HG02763 (cell line): ENCODE results near the gene ELMO1.

Experiments used
- ATAC-seq: cut with Tn5 transposase; IDR thresholded peaks from one replicate; pipeline ENCODE4 v1.9.1; 2021; ENCODE audit warnings: mild to moderate bottlenecking, moderate library complexity; ENCODE audit not compliant: unreplicated experiment

ELMO1 gene

GRCh38 chr7:36942955-36943354, 505.7 kb downstream of the ELMO1 start:
- ATAC-seq: no peak

GRCh38 chr7:36942541-36942940, 506.1 kb downstream of the ELMO1 start:
- ATAC-seq: no peak

GRCh38 chr7:36942025-36942424, 506.6 kb downstream of the ELMO1 start:
- no peak for ATAC-seq

GRCh38 chr7:36941359-36941758, 507.3 kb downstream of the ELMO1 start:
- no peak for ATAC-seq

- no peak for ATAC-seq
Measured at GRCh38 chr7:36939816-36940215, 508.8 kb downstream of the ELMO1 start.

GRCh38 chr7:36937754-36938563, 510.7 kb downstream of the ELMO1 start:
- ATAC-seq: no peak

- no peak for ATAC-seq
Measured at GRCh38 chr7:36931892-36932291, 516.8 kb downstream of the ELMO1 start.

- no peak for ATAC-seq
Measured at GRCh38 chr7:36929791-36930190, 518.9 kb downstream of the ELMO1 start.

GRCh38 chr7:36928718-36929117, 519.9 kb downstream of the ELMO1 start:
- ATAC-seq: no peak

- no peak for ATAC-seq
Measured at GRCh38 chr7:36928311-36928710, 520.4 kb downstream of the ELMO1 start.

- ATAC-seq: no peak
Measured at GRCh38 chr7:36925691-36926090, 523.0 kb downstream of the ELMO1 start.

GRCh38 chr7:36925207-36925606, 523.5 kb downstream of the ELMO1 start:
- ATAC-seq: no peak

GRCh38 chr7:36923943-36924436, 524.7 kb downstream of the ELMO1 start:
- no peak for ATAC-seq

GRCh38 chr7:36923185-36923584, 525.5 kb downstream of the ELMO1 start:
- ATAC-seq: no peak

GRCh38 chr7:36920433-36920832, 528.2 kb downstream of the ELMO1 start:
- ATAC-seq: no peak

- no peak for ATAC-seq
Measured at GRCh38 chr7:36919738-36920137, 528.9 kb downstream of the ELMO1 start.

- no peak for ATAC-seq
Measured at GRCh38 chr7:36918591-36918990, 530.1 kb downstream of the ELMO1 start.

GRCh38 chr7:36916619-36917018, 532.0 kb downstream of the ELMO1 start:
- ATAC-seq: no peak

- no peak for ATAC-seq
Measured at GRCh38 chr7:36916116-36916515, 532.5 kb downstream of the ELMO1 start.

- ATAC-seq: no peak
Measured at GRCh38 chr7:36911788-36912187, 536.9 kb downstream of the ELMO1 start.

- ATAC-seq: no peak
Measured at GRCh38 chr7:36910859-36911258, 537.8 kb downstream of the ELMO1 start.

GRCh38 chr7:36910401-36910800, 538.3 kb downstream of the ELMO1 start:
- ATAC-seq: no peak
